ENCODE data around the gene KCNK17. TPM values are rescaled to one million over a fixed set of nuclear protein-coding genes. Genes with fewer than 3 reads are reported as not detected.

The KCNK17 gene
- polyA plus RNA-seq, 3 donors, result not detected

GRCh38 chr6:39276379-39276995, 37.7 kb downstream of the KCNK17 start:
- H2AFZ ChIP-seq (ENCODE audit: insufficient read depth, low read depth, low read length, poor library complexity, severe bottlenecking), result no peak overlapping the region
- intact Hi-C loops (cut with micrococcal nuclease), result no loop called here

GRCh38 chr6:39274903-39275302, 39.3 kb downstream of the KCNK17 start:
- Mint-ChIP-seq H3K4me3 (no peak overlapping the region), H3K4me1 (peaks cover 2% of the 10 kb centered on the region), H3K27ac (no peak overlapping the region), H3K9me3 (peaks cover 0 to 3% (median 0%) of the 10 kb centered on the region in 7 donors), H3K36me3 (no peaks in the 10 kb centered on the region), H3K27me3 (ENCODE audit: low read depth in 3 of 3) (peaks cover 3 to 6% (median 4%) of the 10 kb centered on the region in 3 donors)
- TF ChIP-seq CTCF (IDR thresholded peaks at IDR 0.05), result no peak
- Histone ChIP-seq H3K9ac (ENCODE audit: insufficient read depth, low read length, poor library complexity, severe bottlenecking) (no peak overlapping the region), H2AFZ (ENCODE audit: insufficient read depth, low read depth, low read length, poor library complexity, severe bottlenecking) (no peak overlapping the region), H3K27ac (ENCODE audit: low read depth in 1 of 2, low read length in 2 of 2) (no peak overlapping the region), H3K4me2 (replicated peaks; ENCODE audit: extremely low read depth, low read length, poor library complexity, severe bottlenecking) (no peak overlapping the region), H3K4me3 (replicated peaks in 1 of 3; ENCODE audit: low read depth in 2 of 3, low read length in 3 of 3) (no peak overlapping the region), H3K79me2 (ENCODE audit: insufficient read depth, low read length) (no peaks in the 10 kb centered on the region), H3K27me3 (ENCODE audit: control insufficient read depth in 2 of 2, insufficient read depth in 2 of 2, low read length in 2 of 2) (no peaks in the 10 kb centered on the region), H3K9me3 (replicated peaks in 1 of 2; ENCODE audit: control insufficient read depth in 1 of 2, insufficient read depth in 1 of 2, low read length in 2 of 2) (no peaks in the 10 kb centered on the region), H3K36me3 (replicated peaks in 1 of 2; ENCODE audit: control insufficient read depth in 1 of 2, insufficient read depth in 2 of 2, low read length in 2 of 2) (no peaks in the 10 kb centered on the region), H3K4me1 (ENCODE audit: control insufficient read depth in 1 of 2, insufficient read depth in 2 of 2, low read length in 2 of 2) (peaks cover 0 to 1% of the 10 kb centered on the region in 2 donors), H4K20me1 (ENCODE audit: insufficient read depth, low read length) (no peaks in the 10 kb centered on the region)
- WGBS (ENCODE audit: insufficient coverage), result 100% methylated on average over 1 of the region's 3 CpGs
- DNase-seq, result no peak
- intact Hi-C loops (cut with micrococcal nuclease), result no loop called here

More at GRCh38 chr6:39276379-39276995, 37.7 kb downstream of the KCNK17 start:
- Histone ChIP-seq H4K20me1 (ENCODE audit: insufficient read depth, low read length) (no peaks in the 10 kb centered on the region), H3K36me3 (replicated peaks in 1 of 2; ENCODE audit: control insufficient read depth in 1 of 2, insufficient read depth in 2 of 2, low read length in 2 of 2) (no peaks in the 10 kb centered on the region), H3K9me3 (replicated peaks in 1 of 2; ENCODE audit: control insufficient read depth in 1 of 2, insufficient read depth in 1 of 2, low read length in 2 of 2) (no peaks in the 10 kb centered on the region), H3K27ac (ENCODE audit: low read depth in 1 of 2, low read length in 2 of 2) (no peak overlapping the region), H3K4me3 (replicated peaks in 1 of 3; ENCODE audit: low read depth in 2 of 3, low read length in 3 of 3) (no peak overlapping the region), H3K79me2 (ENCODE audit: insufficient read depth, low read length) (no peaks in the 10 kb centered on the region), H3K4me2 (replicated peaks; ENCODE audit: extremely low read depth, low read length, poor library complexity, severe bottlenecking) (no peak overlapping the region), H3K9ac (ENCODE audit: insufficient read depth, low read length, poor library complexity, severe bottlenecking) (no peak overlapping the region), H3K4me1 (ENCODE audit: control insufficient read depth in 1 of 2, insufficient read depth in 2 of 2, low read length in 2 of 2) (peaks cover 6 to 11% of the 10 kb centered on the region in 2 donors), H3K27me3 (ENCODE audit: control insufficient read depth in 2 of 2, insufficient read depth in 2 of 2, low read length in 2 of 2) (no peaks in the 10 kb centered on the region)
- TF ChIP-seq CTCF (IDR thresholded peaks at IDR 0.05), result no peak
- DNase-seq, result no peak
- H3K27me3 Mint-ChIP-seq (ENCODE audit: low read depth in 3 of 3), result peaks cover 3 to 9% (median 6%) of the 10 kb centered on the region in 3 donors
- no peaks in the 10 kb centered on the region for H3K36me3 Mint-ChIP-seq
- H3K27ac Mint-ChIP-seq, result no peak overlapping the region
- H3K4me1 Mint-ChIP-seq, result peaks cover 10% of the 10 kb centered on the region
- H3K9me3 Mint-ChIP-seq, result peaks cover 0 to 3% (median 0%) of the 10 kb centered on the region in 7 donors
- no CpG with 5 or more reads among the region's 3 CpGs for WGBS (ENCODE audit: insufficient coverage)
- H3K4me3 Mint-ChIP-seq, result no peak overlapping the region
